Urinary bladder (tissue), 4 donors: ENCODE data around the gene MEIS1. TPM values are rescaled to one million over a fixed set of nuclear protein-coding genes. Genes with fewer than 3 reads are reported as not detected.
A peak's percentile ranks its signal among the peaks of the same experiment; 100 is the strongest.
"Not testable (repeated sequence)": the region's sequence is repeated elsewhere in the genome, so short reads cannot be mapped to it uniquely, and the experiment has no call there.

ENCODE experiments used
- DNase-seq: peaks from one replicate; pipeline ENCODE4 v3.0.0-alpha.2; 2015; ENCODE audit errors: extremely low spot score
- H3K27ac ChIP-seq: one replicate; pipeline ENCODE4 v1.5.1; 2013; ENCODE audit warnings: low read depth, mild to moderate bottlenecking, moderate library complexity
- H3K36me3 ChIP-seq: one replicate; pipeline ENCODE4 v1.6.1; 2013; ENCODE audit warnings: mild to moderate bottlenecking, moderate library complexity; ENCODE audit not compliant: insufficient read depth
- H3K4me1 ChIP-seq: one replicate; pipeline ENCODE4 v1.6.1; 2013; ENCODE audit warnings: mild to moderate bottlenecking, moderate library complexity; ENCODE audit not compliant: insufficient read depth
- H3K4me3 ChIP-seq: one replicate; pipeline ENCODE4 v1.5.1; 2013; ENCODE audit warnings: low read depth, low read length
- WGBS: extraction: QIAGEN DNeasy Blood & Tissue Kit; methylation state at CpG from one replicate; pipeline ENCODE4 v1.1.7; 2013; 5-methylcytosine and 5-hydroxymethylcytosine counted together
- polyA plus RNA-seq: library from polyadenylated mRNA; stranded (reverse); fragments of 200-250 nt; gene quantifications from one replicate; pipeline ENCODE4 v1.2.3, GENCODE V29; 2013
- total RNA-seq: library from RNA; depleted of rRNA; stranded (reverse); fragments of >200 nt; gene quantifications from one replicate; pipeline ENCODE4 v1.2.3, GENCODE V29; 2014
- donor health status: healthy with polysubstance abuse.
- donor health status: healthy.

MEIS1 gene
- 213 TPM for total RNA-seq
- polyA plus RNA-seq: 46.5 TPM

- WGBS: under 1% methylated on average over 38 of the region's 38 CpGs
- Histone ChIP-seq H3K4me3 (peak within 1 kb of the TSS; percentile 62), H3K36me3 (no peaks in the 10 kb centered on the region), H3K4me1 (no peaks in the 10 kb centered on the region), H3K27ac (peak within 1 kb of the TSS; percentile 91)
- DNase-seq: peak; percentile 97
These were observed at the start of gene MEIS1 for GRCh38 chr2:66434679-66435548. Gene MEIS1 (plus strand): TSS chr2:66435125. CDS start chr2:66435857, 732 bp downstream.

- Histone ChIP-seq H3K36me3 (no peaks in the 10 kb centered on the region), H3K4me3 (no peak overlapping the region), H3K4me1 (no peaks in the 10 kb centered on the region), H3K27ac (no peak overlapping the region)
- no peak for DNase-seq
- WGBS: 29% methylated on average over 9 of the region's 9 CpGs
These were observed 47.7 kb upstream of the MEIS1 start for GRCh38 chr2:66387016-66387753.

GRCh38 chr2:66389651-66390131, 45.2 kb upstream of the MEIS1 start:
- Histone ChIP-seq H3K27ac (no peak overlapping the region), H3K4me3 (no peak overlapping the region), H3K36me3 (no peaks in the 10 kb centered on the region), H3K4me1 (no peaks in the 10 kb centered on the region)
- WGBS: 70% methylated on average over 3 of the region's 3 CpGs
- DNase-seq: no peak

- 88% methylated on average over 4 of the region's 4 CpGs for WGBS
These were observed 44.8 kb upstream of the MEIS1 start for GRCh38 chr2:66390152-66390551.

GRCh38 chr2:66390811-66391210, 44.1 kb upstream of the MEIS1 start:
- no peak for DNase-seq
- Histone ChIP-seq H3K36me3 (no peaks in the 10 kb centered on the region), H3K4me1 (no peaks in the 10 kb centered on the region), H3K4me3 (no peak overlapping the region), H3K27ac (peak overlapping the region; percentile 56)
- WGBS: 93% methylated on average over 9 of the region's 9 CpGs

More at GRCh38 chr2:66390152-66390551, 44.8 kb upstream of the MEIS1 start:
- DNase-seq: no peak
- Histone ChIP-seq H3K36me3 (no peaks in the 10 kb centered on the region), H3K27ac (peak overlapping the region; percentile 62), H3K4me1 (no peaks in the 10 kb centered on the region), H3K4me3 (no peak overlapping the region)

- H3K4me3 ChIP-seq, H3K36me3 ChIP-seq, DNase-seq, H3K27ac ChIP-seq, H3K4me1 ChIP-seq: not testable (repeated sequence)
- 88% methylated on average over 19 of the region's 22 CpGs for WGBS
These were observed 43.7 kb upstream of the MEIS1 start for GRCh38 chr2:66391240-66391639.

GRCh38 chr2:66405473-66405872, 29.5 kb upstream of the MEIS1 start:
- Histone ChIP-seq H3K4me3 (no peak overlapping the region), H3K4me1 (no peaks in the 10 kb centered on the region), H3K27ac (no peak overlapping the region), H3K36me3 (no peaks in the 10 kb centered on the region)
- WGBS: 51% methylated on average over 4 of the region's 4 CpGs
- no peak for DNase-seq

GRCh38 chr2:66408905-66409304, 26.0 kb upstream of the MEIS1 start:
- no peak overlapping the region for H3K27ac ChIP-seq
- H3K4me1 ChIP-seq: no peaks in the 10 kb centered on the region
- no peak for DNase-seq
- no peak overlapping the region for H3K4me3 ChIP-seq
- H3K36me3 ChIP-seq: no peaks in the 10 kb centered on the region
- 73% methylated on average over 2 of the region's 2 CpGs for WGBS

- no peak for DNase-seq
- no peaks in the 10 kb centered on the region for H3K4me1 ChIP-seq
- H3K27ac ChIP-seq: no peak overlapping the region
- no peak overlapping the region for H3K4me3 ChIP-seq
- H3K36me3 ChIP-seq: no peaks in the 10 kb centered on the region
- WGBS: 62% methylated on average over 1 of the region's 1 CpG
These were observed 22.1 kb upstream of the MEIS1 start for GRCh38 chr2:66412874-66413273.

- no peak for DNase-seq
- Histone ChIP-seq H3K4me1 (no peaks in the 10 kb centered on the region), H3K4me3 (no peak overlapping the region), H3K36me3 (no peaks in the 10 kb centered on the region), H3K27ac (no peak overlapping the region)
- WGBS: 84% methylated on average over 1 of the region's 1 CpG
These were observed 20.0 kb upstream of the MEIS1 start for GRCh38 chr2:66414896-66415295.

- no peak overlapping the region for H3K27ac ChIP-seq
- no peak for DNase-seq
- H3K4me1 ChIP-seq: no peaks in the 10 kb centered on the region
- H3K36me3 ChIP-seq: no peaks in the 10 kb centered on the region
- H3K4me3 ChIP-seq: no peak overlapping the region
- 98% methylated on average over 18 of the region's 18 CpGs for WGBS
These were observed 16.5 kb upstream of the MEIS1 start for GRCh38 chr2:66418381-66418780.

- Histone ChIP-seq H3K4me1 (no peaks in the 10 kb centered on the region), H3K27ac (no peak overlapping the region), H3K4me3 (no peak overlapping the region), H3K36me3 (no peaks in the 10 kb centered on the region)
- no peak for DNase-seq
- WGBS: 96% methylated on average over 1 of the region's 1 CpG
These were observed 13.3 kb upstream of the MEIS1 start for GRCh38 chr2:66421612-66422011.

GRCh38 chr2:66423391-66424124, 11.4 kb upstream of the MEIS1 start:
- 96% methylated on average over 2 of the region's 2 CpGs for WGBS
- H3K4me3 ChIP-seq: no peak overlapping the region
- H3K27ac ChIP-seq: no peak overlapping the region
- no peak for DNase-seq
- H3K36me3 ChIP-seq: no peaks in the 10 kb centered on the region
- H3K4me1 ChIP-seq: no peaks in the 10 kb centered on the region
